Effector memory CD8-positive, alpha-beta T cell (primary cell): ENCODE results near the gene PDSS2.
A peak's percentile ranks its signal among the peaks of the same experiment; 100 is the strongest.
"Not testable (repeated sequence)": the region's sequence is repeated elsewhere in the genome, so short reads cannot be mapped to it uniquely, and the experiment has no call there.

Source experiments
- ATAC-seq: fragments of 150-1000 bp; cut with Tn5 transposase; replicated peaks from 2 replicates; pipeline ENCODE4 v1.10.0; 2021; ENCODE audit warnings: mild to moderate bottlenecking, moderate library complexity
- DNase-seq, 3 experiments: peaks; one replicate each; pipeline ENCODE4 v3.0.0; 2021
- H3K27ac Mint-ChIP-seq, 2 donors: one replicate each; pipeline ENCODE4 v1.8.0; 2022; ENCODE audit warnings: mild to moderate bottlenecking in 2 of 2, mixed read lengths in 2 of 2, moderate library complexity in 2 of 2
- H3K27me3 Mint-ChIP-seq, 2 donors: one replicate each; pipeline ENCODE4 v1.8.0; 2022; ENCODE audit warnings: mixed read lengths in 2 of 2
- H3K36me3 Mint-ChIP-seq: one replicate; pipeline ENCODE4 v1.8.0; 2022; ENCODE audit warnings: mild to moderate bottlenecking, moderate library complexity, mixed read lengths; ENCODE audit not compliant: insufficient read depth
- H3K4me1 Mint-ChIP-seq, 2 donors: one replicate each; pipeline ENCODE4 v1.8.0; 2022; ENCODE audit warnings: low read depth in 2 of 2, mixed read lengths in 2 of 2
- H3K4me3 Mint-ChIP-seq, 2 donors: one replicate each; pipeline ENCODE4 v1.8.0; 2022; ENCODE audit warnings: mild to moderate bottlenecking in 2 of 2, mixed read lengths in 2 of 2, moderate library complexity in 2 of 2
- H3K9me3 Mint-ChIP-seq, 2 donors: one replicate each; pipeline ENCODE4 v1.8.0; 2022; ENCODE audit warnings: mixed read lengths in 2 of 2

The PDSS2 gene

GRCh38 chr6:107308677-107309076, 150.7 kb downstream of the PDSS2 start:
- H3K27me3 Mint-ChIP-seq = no peaks in the 10 kb centered on the region
- no peaks in the 10 kb centered on the region for H3K9me3 Mint-ChIP-seq
- peaks cover 3% of the 10 kb centered on the region for H3K36me3 Mint-ChIP-seq
- DNase-seq (no peak), ATAC-seq (no peak)
- no peak overlapping the region for H3K4me3 Mint-ChIP-seq
- H3K27ac Mint-ChIP-seq = no peak overlapping the region
- H3K4me1 Mint-ChIP-seq = peaks cover 3 to 16% of the 10 kb centered on the region in 2 donors

- not testable (repeated sequence) for H3K27me3 Mint-ChIP-seq, H3K4me3 Mint-ChIP-seq, DNase-seq, ATAC-seq, H3K27ac Mint-ChIP-seq, H3K9me3 Mint-ChIP-seq, H3K4me1 Mint-ChIP-seq, H3K36me3 Mint-ChIP-seq
These were observed 153.4 kb downstream of the PDSS2 start for GRCh38 chr6:107305994-107306393.

GRCh38 chr6:107305391-107305790, 154.0 kb downstream of the PDSS2 start:
- H3K36me3 Mint-ChIP-seq = peaks cover 3% of the 10 kb centered on the region
- no peaks in the 10 kb centered on the region for H3K9me3 Mint-ChIP-seq
- H3K27me3 Mint-ChIP-seq = no peaks in the 10 kb centered on the region
- no peak overlapping the region for H3K4me3 Mint-ChIP-seq
- no peak overlapping the region for H3K27ac Mint-ChIP-seq
- ATAC-seq = no peak
- peaks cover 5 to 6% of the 10 kb centered on the region in 2 donors for H3K4me1 Mint-ChIP-seq
- no peak for DNase-seq

- Mint-ChIP-seq H3K4me1 (peaks cover 6 to 9% of the 10 kb centered on the region in 2 donors), H3K27me3 (no peaks in the 10 kb centered on the region), H3K4me3 (no peak overlapping the region), H3K9me3 (no peaks in the 10 kb centered on the region), H3K27ac (no peak overlapping the region), H3K36me3 (no peaks in the 10 kb centered on the region)
- DNase-seq (no peak), ATAC-seq (no peak)
These were observed 154.8 kb downstream of the PDSS2 start for GRCh38 chr6:107304421-107305025.

- ATAC-seq (no peak), DNase-seq (no peak)
- Mint-ChIP-seq H3K36me3 (peaks cover 3% of the 10 kb centered on the region), H3K9me3 (no peaks in the 10 kb centered on the region), H3K4me1 (peaks cover 3 to 17% of the 10 kb centered on the region in 2 donors), H3K27me3 (no peaks in the 10 kb centered on the region), H3K27ac (no peak overlapping the region), H3K4me3 (no peak overlapping the region)
These were observed 166.0 kb downstream of the PDSS2 start for GRCh38 chr6:107293350-107293749.

GRCh38 chr6:107292715-107293271, 166.6 kb downstream of the PDSS2 start:
- H3K27ac Mint-ChIP-seq = no peak overlapping the region
- H3K4me1 Mint-ChIP-seq = peaks cover 5 to 21% of the 10 kb centered on the region in 2 donors
- H3K4me3 Mint-ChIP-seq = no peak overlapping the region
- H3K9me3 Mint-ChIP-seq = no peaks in the 10 kb centered on the region
- DNase-seq = no peak
- no peaks in the 10 kb centered on the region for H3K27me3 Mint-ChIP-seq
- peaks cover 1% of the 10 kb centered on the region for H3K36me3 Mint-ChIP-seq
- ATAC-seq = no peak

- Mint-ChIP-seq H3K4me1 (peaks cover 4 to 21% of the 10 kb centered on the region in 2 donors), H3K9me3 (no peaks in the 10 kb centered on the region), H3K27ac (no peak overlapping the region), H3K27me3 (no peaks in the 10 kb centered on the region), H3K4me3 (no peak overlapping the region), H3K36me3 (no peaks in the 10 kb centered on the region)
- no peak for ATAC-seq
- DNase-seq = no peak
These were observed 168.9 kb downstream of the PDSS2 start for GRCh38 chr6:107290491-107290890.

- not testable (repeated sequence) for H3K9me3 Mint-ChIP-seq, ATAC-seq, H3K27me3 Mint-ChIP-seq, DNase-seq, H3K27ac Mint-ChIP-seq, H3K4me3 Mint-ChIP-seq, H3K36me3 Mint-ChIP-seq
- H3K4me1 Mint-ChIP-seq = peaks cover 3 to 21% of the 10 kb centered on the region in 2 donors
These were observed 170.1 kb downstream of the PDSS2 start for GRCh38 chr6:107289258-107289657.

- peak overlapping the region in 1 of 2 donors; percentile 70 for H3K27ac Mint-ChIP-seq
- not testable (repeated sequence) for ATAC-seq, DNase-seq, H3K27me3 Mint-ChIP-seq, H3K4me1 Mint-ChIP-seq, H3K36me3 Mint-ChIP-seq, H3K9me3 Mint-ChIP-seq, H3K4me3 Mint-ChIP-seq
These were observed 173.7 kb downstream of the PDSS2 start for GRCh38 chr6:107285683-107286082.

- Mint-ChIP-seq H3K27ac (no peak overlapping the region), H3K27me3 (no peaks in the 10 kb centered on the region), H3K9me3 (no peaks in the 10 kb centered on the region), H3K36me3 (no peaks in the 10 kb centered on the region), H3K4me1 (peaks cover 3 to 6% of the 10 kb centered on the region in 2 donors), H3K4me3 (no peak overlapping the region)
- ATAC-seq = no peak
- no peak for DNase-seq
These were observed 174.6 kb downstream of the PDSS2 start for GRCh38 chr6:107284805-107285204.

- Mint-ChIP-seq H3K36me3 (no peaks in the 10 kb centered on the region), H3K4me3 (no peak overlapping the region), H3K27ac (no peak overlapping the region), H3K9me3 (no peaks in the 10 kb centered on the region), H3K27me3 (no peaks in the 10 kb centered on the region), H3K4me1 (peaks cover 0 to 1% of the 10 kb centered on the region in 2 donors)
- no peak for ATAC-seq
- no peak for DNase-seq
These were observed 178.6 kb downstream of the PDSS2 start for GRCh38 chr6:107280791-107281190.

- H3K4me3 Mint-ChIP-seq, ATAC-seq, H3K9me3 Mint-ChIP-seq, H3K27me3 Mint-ChIP-seq, H3K36me3 Mint-ChIP-seq, H3K27ac Mint-ChIP-seq, H3K4me1 Mint-ChIP-seq, DNase-seq: not testable (repeated sequence)
These were observed 179.4 kb downstream of the PDSS2 start for GRCh38 chr6:107280001-107280400.

- Mint-ChIP-seq H3K4me1 (peaks cover 0 to 1% of the 10 kb centered on the region in 2 donors), H3K9me3 (no peaks in the 10 kb centered on the region), H3K36me3 (no peaks in the 10 kb centered on the region), H3K27ac (no peak overlapping the region), H3K4me3 (no peak overlapping the region), H3K27me3 (no peaks in the 10 kb centered on the region)
- ATAC-seq (no peak), DNase-seq (no peak)
These were observed 184.0 kb downstream of the PDSS2 start for GRCh38 chr6:107275330-107275865.

GRCh38 chr6:107274288-107274687, 185.1 kb downstream of the PDSS2 start:
- no peaks in the 10 kb centered on the region for H3K9me3 Mint-ChIP-seq
- H3K27me3 Mint-ChIP-seq = no peaks in the 10 kb centered on the region

More at GRCh38 chr6:107274288-107274687, 185.1 kb downstream of the PDSS2 start:
- Mint-ChIP-seq H3K4me3 (no peak overlapping the region), H3K36me3 (no peaks in the 10 kb centered on the region), H3K4me1 (peaks cover 0 to 1% of the 10 kb centered on the region in 2 donors), H3K27ac (no peak overlapping the region)
- no peak for DNase-seq
- no peak for ATAC-seq
